NB4 (cell line): ENCODE data around the gene DHRS12.

Source experiments
- DNase-seq: peaks from one replicate; pipeline ENCODE4 v3.0.0; 2010; ENCODE audit warnings: low read depth
- H3K4me3 ChIP-seq: one replicate; pipeline ENCODE4 v1.5.1; 2011; ENCODE audit warnings: mild to moderate bottlenecking, low read depth, low read length, moderate library complexity
- CTCF ChIP-seq: IDR thresholded peaks from one replicate; pipeline ENCODE4 v1.5.1; 2012; ENCODE audit warnings: low read depth, low read length
- MAX ChIP-seq: IDR thresholded peaks from 2 replicates; pipeline ENCODE4 v1.6.1; 2011; ENCODE audit warnings: low read depth, low read length
- MYC ChIP-seq: IDR thresholded peaks from 2 replicates; pipeline ENCODE4 v1.6.1; 2011; ENCODE audit warnings: low read depth, low read length
- POLR2A ChIP-seq: IDR thresholded peaks from 2 replicates; pipeline ENCODE4 v1.6.1; 2011; ENCODE audit warnings: mild to moderate bottlenecking; ENCODE audit not compliant: insufficient read length; ENCODE audit errors: extremely low read depth

DHRS12 gene

GRCh38 chr13:51844862-51845573, 41.1 kb upstream of the DHRS12 start, which contains the start of gene TMEM272:
Gene TMEM272, minus strand, starts transcription at chr13:51845177. Its CDS starts 6,647 bp downstream, at chr13:51838530.
- H3K4me3 ChIP-seq = no peak within 1 kb of the TSS
- TF ChIP-seq CTCF (peak; percentile 86), MAX (no peak)
- DNase-seq = peak; percentile 61

- DNase-seq = no peak
- TF ChIP-seq POLR2A (no peak), MYC (no peak), MAX (no peak), CTCF (no peak)
- no peak overlapping the region for H3K4me3 ChIP-seq
Observed at GRCh38 chr13:51843529-51843928, 39.6 kb upstream of the DHRS12 start.

- no peak for DNase-seq
- no peak for TF ChIP-seq CTCF
- TF ChIP-seq POLR2A = no peak
- TF ChIP-seq MAX = no peak
- no peak for TF ChIP-seq MYC
Observed at GRCh38 chr13:51841732-51842131, 37.8 kb upstream of the DHRS12 start.

GRCh38 chr13:51840917-51841316, 37.0 kb upstream of the DHRS12 start:
- H3K4me3 ChIP-seq = no peak overlapping the region
- no peak for DNase-seq
- TF ChIP-seq MAX (no peak), MYC (no peak), POLR2A (no peak), CTCF (no peak)

More at GRCh38 chr13:51841732-51842131, 37.8 kb upstream of the DHRS12 start:
- H3K4me3 ChIP-seq = no peak overlapping the region

GRCh38 chr13:51839711-51840540, 36.0 kb upstream of the DHRS12 start:
- TF ChIP-seq MYC = no peak
- no peak for TF ChIP-seq POLR2A
- no peak for TF ChIP-seq MAX
- TF ChIP-seq CTCF = no peak
- no peak for DNase-seq
- H3K4me3 ChIP-seq = no peak overlapping the region
